ENCODE measurements around the gene RPS28.
"Not testable (repeated sequence)": the region's sequence is repeated elsewhere in the genome, so short reads cannot be mapped to it uniquely, and the experiment has no call there.

Gene RPS28

GRCh38 chr19:8340341-8341096 is 19.2 kb downstream of the RPS28 start:
- DNase-seq (ENCODE audit: insufficient read length, low spot score) (no peak), FAIRE-seq (no peak)

GRCh38 chr19:8341504-8341903 is 20.2 kb downstream of the RPS28 start:
- FAIRE-seq; DNase-seq (ENCODE audit: insufficient read length, low spot score): not testable (repeated sequence)

DNA sequence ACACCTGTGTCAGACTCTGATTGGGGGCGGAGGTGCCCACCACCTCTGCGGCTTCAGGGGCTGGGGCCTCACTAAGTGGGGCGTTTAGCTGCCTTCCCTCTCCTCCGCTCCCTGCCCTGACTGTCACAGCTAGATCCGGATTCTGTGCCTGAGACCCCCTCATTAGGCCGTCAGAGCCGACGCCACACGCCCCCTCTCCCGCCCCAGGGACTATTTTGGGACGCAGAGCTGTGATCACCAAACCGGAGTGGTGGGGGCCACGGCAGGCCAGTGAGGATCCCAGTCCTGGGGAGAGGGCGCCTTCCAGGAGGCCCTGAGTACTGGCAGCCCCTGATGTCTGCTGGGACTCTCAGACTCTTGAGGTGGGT is 21.0 kb downstream of the RPS28 start:
- no peak for FAIRE-seq
- no peak for DNase-seq (ENCODE audit: insufficient read length, low spot score)

- DNase-seq (ENCODE audit: insufficient read length, low spot score) (peak; percentile 99), FAIRE-seq (peak; percentile 76)
These were observed 21.6 kb downstream of the RPS28 start, which contains the start of gene KANK3 for GRCh38 chr19:8342684-8343482. KANK3 (minus strand) TSS chr19:8343262; CDS start chr19:8337828, 5,434 bp downstream.

- no peak for DNase-seq (ENCODE audit: insufficient read length, low spot score)
- no peak for FAIRE-seq
These were observed 22.2 kb downstream of the RPS28 start for GRCh38 chr19:8343483-8343844.

DNA sequence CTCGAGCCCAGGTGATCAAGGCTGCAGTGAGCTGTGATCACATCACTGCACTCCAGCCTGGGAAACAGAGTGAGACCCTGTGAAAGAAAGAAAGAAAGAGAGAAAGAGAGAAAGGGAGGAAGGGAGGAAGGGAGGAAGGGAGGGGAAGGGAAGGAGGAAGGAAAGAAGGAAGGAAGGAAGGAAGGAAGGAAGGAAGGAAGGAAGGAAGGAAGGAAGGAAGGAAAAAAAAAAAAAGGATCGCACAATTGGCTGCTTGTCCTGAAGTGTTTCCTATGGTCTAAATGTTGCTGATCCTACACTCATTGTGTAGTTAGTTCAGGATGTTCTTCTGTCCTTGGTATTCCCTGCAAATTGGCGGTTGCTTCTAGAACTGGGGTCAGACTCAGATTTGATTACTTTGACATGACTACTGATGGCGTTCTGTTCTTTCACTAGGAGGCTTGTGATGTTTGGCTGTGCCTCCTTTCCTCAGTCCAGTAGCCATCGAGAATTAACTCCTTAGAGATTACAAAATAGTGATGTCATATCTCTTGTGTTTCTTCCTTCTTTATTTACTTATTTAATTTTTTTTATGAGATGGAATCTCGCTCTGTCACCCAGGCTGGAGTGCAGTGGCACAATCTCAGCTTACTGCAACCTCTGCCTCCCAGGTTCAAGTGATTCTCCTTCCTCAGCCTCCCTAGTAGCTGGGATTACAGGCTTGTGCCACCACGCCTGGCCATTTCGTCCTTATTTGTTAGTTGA is 28.5 kb downstream of the RPS28 start:
- not testable (repeated sequence) for DNase-seq (ENCODE audit: insufficient read length, low spot score); FAIRE-seq

GRCh38 chr19:8352134-8352827 is 31.0 kb downstream of the RPS28 start:
- no peak for DNase-seq (ENCODE audit: insufficient read length, low spot score)
- no peak for FAIRE-seq

DNA sequence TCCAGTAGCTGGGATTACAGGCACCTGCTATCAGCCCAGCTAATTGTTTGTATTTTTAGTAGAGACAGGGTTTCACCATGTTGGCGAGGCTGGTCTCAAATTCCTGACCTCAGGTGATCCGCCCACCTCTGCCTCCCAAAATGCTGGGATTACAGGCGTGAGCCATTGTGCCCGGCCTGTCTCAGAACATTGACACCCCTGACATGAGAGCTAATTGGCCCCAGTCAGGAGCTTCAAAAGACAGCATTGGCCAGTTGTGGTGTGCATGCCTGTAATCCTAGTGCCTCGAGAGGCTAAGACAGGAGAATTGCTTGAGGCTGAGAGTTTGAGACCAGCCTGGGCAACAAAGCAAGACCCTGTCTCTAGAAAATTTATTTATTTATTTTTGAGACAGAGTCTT is 31.5 kb downstream of the RPS28 start:
- not testable (repeated sequence) for FAIRE-seq; DNase-seq (ENCODE audit: insufficient read length, low spot score)

- peak; percentile 74 for DNase-seq (ENCODE audit: insufficient read length, low spot score)
- peak; percentile 96 for FAIRE-seq
These were observed 34.5 kb downstream of the RPS28 start for GRCh38 chr19:8355631-8356402.

DNA sequence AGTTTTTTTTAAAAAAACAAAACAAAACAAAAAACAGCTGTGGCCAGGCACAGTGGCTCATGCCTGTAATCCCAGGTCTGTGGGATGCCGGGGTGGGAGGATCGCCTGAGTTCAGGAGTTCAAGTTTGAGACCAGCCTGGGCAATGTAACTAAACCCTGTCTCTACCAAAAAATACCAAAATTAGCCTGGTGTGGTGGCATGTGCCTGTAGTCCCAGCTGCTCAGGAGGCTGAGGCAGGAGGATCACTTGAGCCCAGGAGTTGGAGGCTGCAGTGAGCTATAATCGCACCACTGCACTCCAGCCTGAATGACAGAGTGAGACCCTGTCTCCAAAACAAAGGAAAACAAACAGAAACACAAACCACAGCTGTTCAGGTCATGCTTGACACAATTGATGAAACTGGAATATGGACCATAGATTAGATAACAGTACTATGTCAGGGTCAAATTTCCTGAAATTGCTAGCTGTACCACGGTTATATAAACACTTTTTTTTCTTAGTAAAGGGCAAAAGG is 35.8 kb downstream of the RPS28 start:
- DNase-seq (ENCODE audit: insufficient read length, low spot score) = no peak
- FAIRE-seq = no peak

GRCh38 chr19:8358948-8359347 is 37.7 kb downstream of the RPS28 start:
- DNase-seq (ENCODE audit: insufficient read length, low spot score) (no peak), FAIRE-seq (no peak)

DNA sequence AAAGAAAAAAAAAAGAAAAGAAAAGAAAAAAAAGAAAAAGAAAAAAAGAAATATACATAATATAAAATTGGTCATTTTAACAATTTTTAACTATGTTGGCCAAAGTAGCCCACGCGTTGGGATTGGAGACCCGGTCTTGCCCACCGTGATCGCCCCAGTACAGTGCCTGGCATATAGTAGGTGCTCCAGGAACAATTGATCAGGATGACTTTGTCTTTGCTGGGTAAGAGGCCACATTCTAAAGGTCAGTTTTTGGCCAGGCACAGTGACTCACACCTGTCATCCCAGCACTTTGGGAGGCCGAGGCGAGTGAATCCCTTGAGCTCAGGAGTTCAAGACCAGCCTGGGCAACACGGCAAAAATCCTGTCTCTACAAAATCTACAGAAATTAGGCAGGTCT is 38.9 kb downstream of the RPS28 start:
- no peak for DNase-seq (ENCODE audit: insufficient read length, low spot score)
- FAIRE-seq = no peak

GRCh38 chr19:8361921-8362793 is 40.9 kb downstream of the RPS28 start:
- DNase-seq (ENCODE audit: insufficient read length, low spot score) = peak; percentile 95
- peak; percentile 97 for FAIRE-seq

DNA sequence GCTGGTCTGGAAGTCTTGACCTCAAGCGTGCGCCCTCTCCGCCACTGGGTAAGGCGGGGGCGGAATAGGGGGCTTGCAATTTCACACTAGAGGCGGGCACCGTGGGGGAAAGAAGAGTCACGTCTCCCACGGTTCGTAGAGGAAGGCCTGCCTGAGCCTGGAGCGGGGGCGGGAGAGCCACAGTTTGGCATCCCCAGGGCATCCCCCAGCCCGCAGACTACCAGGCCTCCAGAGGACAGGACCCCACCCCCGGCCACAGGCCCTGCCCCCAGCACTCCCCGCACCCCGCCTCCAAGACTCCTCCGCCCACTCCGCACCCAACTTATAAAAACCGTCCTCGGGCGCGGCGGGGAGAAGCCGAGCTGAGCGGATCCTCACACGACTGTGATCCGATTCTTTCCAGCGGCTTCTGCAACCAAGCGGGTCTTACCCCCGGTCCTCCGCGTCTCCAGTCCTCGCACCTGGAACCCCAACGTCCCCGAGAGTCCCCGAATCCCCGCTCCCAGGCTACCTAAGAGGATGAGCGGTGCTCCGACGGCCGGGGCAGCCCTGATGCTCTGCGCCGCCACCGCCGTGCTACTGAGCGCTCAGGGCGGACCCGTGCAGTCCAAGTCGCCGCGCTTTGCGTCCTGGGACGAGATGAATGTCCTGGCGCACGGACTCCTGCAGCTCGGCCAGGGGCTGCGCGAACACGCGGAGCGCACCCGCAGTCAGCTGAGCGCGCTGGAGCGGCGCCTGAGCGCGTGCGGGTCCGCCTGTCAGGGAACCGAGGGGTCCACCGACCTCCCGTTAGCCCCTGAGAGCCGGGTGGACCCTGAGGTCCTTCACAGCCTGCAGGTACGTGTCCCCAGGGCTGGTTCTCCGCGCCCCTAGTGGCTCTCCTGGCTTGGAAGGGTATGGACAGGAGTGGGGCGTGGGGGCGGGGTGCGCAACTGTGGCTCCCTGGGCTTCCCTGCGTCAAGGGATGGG is 42.8 kb downstream of the RPS28 start, which contains the start of gene ANGPTL4:
Gene ANGPTL4, plus strand, starts transcription at position 353 of the 969 bp plus-strand sequence. Its CDS starts 167 bp downstream, at position 520.
- FAIRE-seq (no peak), DNase-seq (ENCODE audit: insufficient read length, low spot score) (peak; percentile 65)

DNA sequence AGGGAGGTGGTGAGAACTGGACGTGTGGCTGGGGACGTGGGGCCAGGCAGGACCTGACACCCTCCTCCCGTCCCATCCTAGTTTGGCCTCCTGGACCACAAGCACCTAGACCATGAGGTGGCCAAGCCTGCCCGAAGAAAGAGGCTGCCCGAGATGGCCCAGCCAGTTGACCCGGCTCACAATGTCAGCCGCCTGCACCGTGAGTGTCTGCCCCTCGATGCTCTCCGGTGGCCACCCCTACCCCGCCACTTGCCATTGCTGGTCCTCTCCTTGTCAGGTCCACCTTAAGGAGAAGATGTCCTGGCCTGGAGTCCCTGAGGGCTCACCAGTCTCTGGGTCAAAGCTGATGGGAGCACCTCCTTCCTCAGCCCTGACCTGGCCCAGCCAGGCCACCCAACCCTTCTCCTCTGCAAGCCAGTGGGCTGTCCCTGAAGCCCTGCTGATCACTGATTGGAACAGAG is 44.9 kb downstream of the RPS28 start:
- FAIRE-seq = no peak
- DNase-seq (ENCODE audit: insufficient read length, low spot score) = no peak

DNA sequence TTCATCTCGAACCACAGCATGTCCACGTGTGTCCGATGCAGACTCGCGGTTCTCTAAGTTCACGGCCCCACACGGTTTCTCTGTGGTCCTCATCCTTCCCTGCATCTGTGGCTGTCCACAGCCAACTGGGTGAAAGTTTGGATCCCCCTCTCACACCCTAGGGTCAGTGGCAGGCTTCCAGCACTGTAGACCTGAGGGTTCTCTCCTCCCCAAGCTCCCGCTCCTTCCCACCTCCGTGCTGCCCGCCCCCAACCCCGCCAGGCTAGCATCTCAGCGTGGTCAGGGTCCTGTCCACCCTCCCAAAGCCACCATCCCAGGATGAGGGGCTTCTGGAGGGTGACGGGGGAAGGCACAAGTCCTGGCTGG is 45.6 kb downstream of the RPS28 start:
- FAIRE-seq (peak; percentile 16), DNase-seq (ENCODE audit: insufficient read length, low spot score) (no peak)

DNA sequence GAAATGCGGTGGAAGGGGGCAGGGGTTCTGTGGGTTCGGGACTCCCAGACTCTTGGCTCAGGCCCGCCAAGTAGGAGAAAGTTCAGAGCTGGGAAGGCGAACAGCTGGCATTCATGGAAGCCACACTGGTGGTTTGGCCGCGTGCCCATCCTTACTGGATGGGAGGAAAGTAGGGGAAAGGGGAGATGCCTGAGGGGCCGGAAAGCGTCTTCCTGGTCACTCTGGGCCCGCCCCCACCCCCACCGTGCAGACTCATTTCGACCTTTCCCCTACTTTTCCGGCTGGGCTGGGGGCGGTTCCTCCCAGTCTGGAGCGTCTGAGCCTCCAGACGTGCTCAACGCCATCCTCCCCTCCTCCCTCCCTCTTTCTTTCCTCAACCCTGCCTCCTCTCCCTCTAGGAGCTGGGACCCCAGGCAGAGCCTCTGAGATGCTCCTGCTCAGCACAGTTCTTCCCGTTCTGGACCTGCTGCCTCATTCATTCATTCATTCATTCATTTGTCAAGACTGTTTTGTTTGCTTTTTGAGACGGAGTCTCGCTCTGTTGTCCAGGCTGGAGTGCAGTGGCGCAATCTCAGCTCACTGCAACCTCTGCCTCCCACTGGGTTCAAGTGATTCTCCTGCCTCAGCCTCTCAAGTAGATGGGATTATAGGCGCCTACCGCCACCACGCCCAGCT is 46.2 kb downstream of the RPS28 start:
- FAIRE-seq (peak; percentile 95), DNase-seq (ENCODE audit: insufficient read length, low spot score) (peak; percentile 92)
